Hematopoietic multipotent progenitor cell treated with erythropoietin and hydrocortisone succinate and interleukin-3 and kit ligand, for 15 days (in vitro differentiated cells): Measurements from ENCODE around the gene MYO1B.

Experiments
- DNase-seq: peaks from one replicate; pipeline ENCODE4 v3.0.0-alpha.2; 2015; ENCODE audit warnings: low spot score

MYO1B gene

GRCh38 chr2:191362841-191363240 is 117.6 kb downstream of the MYO1B start:
- no peak for DNase-seq

GRCh38 chr2:191363267-191363666 is 118.1 kb downstream of the MYO1B start:
- DNase-seq, result no peak

GRCh38 chr2:191365089-191365488 is 119.9 kb downstream of the MYO1B start:
- no peak for DNase-seq

GRCh38 chr2:191366199-191366598 is 121.0 kb downstream of the MYO1B start:
- DNase-seq, result no peak

GRCh38 chr2:191369034-191369433 is 123.8 kb downstream of the MYO1B start:
- DNase-seq, result no peak

GRCh38 chr2:191374366-191374765 is 129.2 kb downstream of the MYO1B start:
- no peak for DNase-seq

- no peak for DNase-seq
Measured at GRCh38 chr2:191374939-191375338, 129.7 kb downstream of the MYO1B start.

GRCh38 chr2:191376981-191377629 is 131.9 kb downstream of the MYO1B start:
- no peak for DNase-seq

- no peak for DNase-seq
Measured at GRCh38 chr2:191379375-191379774, 134.2 kb downstream of the MYO1B start.

GRCh38 chr2:191382801-191383200 is 137.6 kb downstream of the MYO1B start:
- no peak for DNase-seq

GRCh38 chr2:191383486-191383885 is 138.3 kb downstream of the MYO1B start:
- no peak for DNase-seq

GRCh38 chr2:191384829-191385228 is 139.6 kb downstream of the MYO1B start:
- no peak for DNase-seq

GRCh38 chr2:191385416-191386160 is 140.4 kb downstream of the MYO1B start:
- no peak for DNase-seq

- no peak for DNase-seq
Measured at GRCh38 chr2:191386938-191387536, 141.8 kb downstream of the MYO1B start.

- no peak for DNase-seq
Measured at GRCh38 chr2:191389288-191389687, 144.1 kb downstream of the MYO1B start.

GRCh38 chr2:191391171-191391570 is 146.0 kb downstream of the MYO1B start:
- DNase-seq, result no peak

- DNase-seq, result no peak
Measured at GRCh38 chr2:191394043-191394442, 148.8 kb downstream of the MYO1B start.

- no peak for DNase-seq
Measured at GRCh38 chr2:191396794-191397193, 151.6 kb downstream of the MYO1B start.

- DNase-seq, result no peak
Measured at GRCh38 chr2:191399601-191400000, 154.4 kb downstream of the MYO1B start.

GRCh38 chr2:191401287-191401686 is 156.1 kb downstream of the MYO1B start:
- DNase-seq, result no peak

GRCh38 chr2:191402966-191403565 is 157.9 kb downstream of the MYO1B start:
- no peak for DNase-seq

- no peak for DNase-seq
Measured at GRCh38 chr2:191404568-191404991, 159.4 kb downstream of the MYO1B start.

GRCh38 chr2:191405546-191405945 is 160.3 kb downstream of the MYO1B start:
- no peak for DNase-seq
